ENCODE data around the gene PKP2. TPM values are rescaled to one million over a fixed set of nuclear protein-coding genes. Genes with fewer than 3 reads are reported as not detected.

Gene PKP2
- total and polyA plus RNA-seq, 2 experiments from 2014 or later = 0.21 to 0.22 TPM

DNA sequence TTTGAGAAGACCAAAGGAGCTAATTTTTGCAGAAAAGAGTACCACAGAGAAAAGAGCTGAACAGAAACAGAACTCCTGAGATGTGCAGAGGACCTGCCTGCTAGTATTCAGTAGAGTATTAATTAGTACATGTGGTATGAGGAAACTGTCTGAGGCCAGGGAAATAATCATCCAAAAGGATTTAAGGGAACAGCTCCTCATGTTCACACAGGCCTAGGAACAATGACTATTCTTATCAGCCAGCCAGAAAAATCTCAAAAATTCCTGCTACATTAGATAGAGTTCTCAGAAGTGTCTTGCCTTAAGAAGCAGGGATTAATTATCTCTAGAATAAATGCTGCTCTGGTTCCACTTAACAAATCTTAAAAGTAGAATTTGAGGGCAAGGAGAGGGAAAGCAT, 36.4 kb downstream of the PKP2 start:
- DNase-seq = no peak
- Histone ChIP-seq H3K36me3 (ENCODE audit: low read depth) (no peaks in the 10 kb centered on the region), H2AFZ (no peak overlapping the region), H3K4me1 (ENCODE audit: insufficient read depth) (no peaks in the 10 kb centered on the region), H3K9ac (no peak overlapping the region), H3F3A (ENCODE audit: insufficient read depth) (no peaks in the 10 kb centered on the region), H3K9me3 (ENCODE audit: low read depth) (no peaks in the 10 kb centered on the region), H3K27me3 (replicated peaks; ENCODE audit: insufficient read depth) (no peaks in the 10 kb centered on the region), H3K9me2 (ENCODE audit: insufficient read depth) (no peaks in the 10 kb centered on the region), H3K27ac (no peak overlapping the region), H4K20me1 (ENCODE audit: insufficient read depth) (no peaks in the 10 kb centered on the region), H3K4me2 (ENCODE audit: unreplicated experiment) (no peak overlapping the region), H3K79me2 (ENCODE audit: insufficient read depth) (no peaks in the 10 kb centered on the region), H3K4me3 (no peak overlapping the region)
- TF ChIP-seq EZH2 (IDR thresholded peaks at IDR 0.05; ENCODE audit: insufficient read depth, poor library complexity, severe bottlenecking) (no peak), EZH2phosphoT487 (IDR thresholded peaks at IDR 0.05; ENCODE audit: insufficient read depth, low read depth) (no peak)
- in situ Hi-C loops (cut with MboI) = no loop called here

GRCh38 chr12:32859389-32859788, 37.2 kb downstream of the PKP2 start:
- no peaks in the 10 kb centered on the region for H3K9me3 ChIP-seq (ENCODE audit: low read depth)
- no peaks in the 10 kb centered on the region for H3K79me2 ChIP-seq (ENCODE audit: insufficient read depth)
- TF ChIP-seq EZH2 (IDR thresholded peaks at IDR 0.05; ENCODE audit: insufficient read depth, poor library complexity, severe bottlenecking) (no peak), EZH2phosphoT487 (IDR thresholded peaks at IDR 0.05; ENCODE audit: insufficient read depth, low read depth) (no peak)
- no peaks in the 10 kb centered on the region for H4K20me1 ChIP-seq (ENCODE audit: insufficient read depth)
- H3K27me3 ChIP-seq (replicated peaks; ENCODE audit: insufficient read depth) = no peaks in the 10 kb centered on the region
- in situ Hi-C loops (cut with MboI) = no loop called here
- H2AFZ ChIP-seq = no peak overlapping the region
- H3K4me2 ChIP-seq (ENCODE audit: unreplicated experiment) = no peak overlapping the region
- no peak overlapping the region for H3K4me3 ChIP-seq
- no peaks in the 10 kb centered on the region for H3K9me2 ChIP-seq (ENCODE audit: insufficient read depth)
- no peaks in the 10 kb centered on the region for H3F3A ChIP-seq (ENCODE audit: insufficient read depth)
- DNase-seq = no peak
- H3K4me1 ChIP-seq (ENCODE audit: insufficient read depth) = no peaks in the 10 kb centered on the region
- no peak overlapping the region for H3K27ac ChIP-seq
- no peaks in the 10 kb centered on the region for H3K36me3 ChIP-seq (ENCODE audit: low read depth)
- no peak overlapping the region for H3K9ac ChIP-seq
- WGBS, 2 experiments (ENCODE audit: low coverage in 1 of 2, low lambda C conversion rate in 2 of 2, missing lambda C conversion rate in 2 of 2) = 6 to 8% methylated on average over 1 of the region's 1 CpG

- H3K79me2 ChIP-seq (ENCODE audit: insufficient read depth) = no peaks in the 10 kb centered on the region
- DNase-seq = no peak
- no peaks in the 10 kb centered on the region for H3K36me3 ChIP-seq (ENCODE audit: low read depth)
- 11 to 14% methylated on average over 1 of the region's 1 CpG for WGBS, 2 experiments (ENCODE audit: low coverage in 1 of 2, low lambda C conversion rate in 2 of 2, missing lambda C conversion rate in 2 of 2)
- H3K4me1 ChIP-seq (ENCODE audit: insufficient read depth) = no peaks in the 10 kb centered on the region
- TF ChIP-seq EZH2phosphoT487 (IDR thresholded peaks at IDR 0.05; ENCODE audit: insufficient read depth, low read depth) (no peak), EZH2 (IDR thresholded peaks at IDR 0.05; ENCODE audit: insufficient read depth, poor library complexity, severe bottlenecking) (no peak)
- H3K9ac ChIP-seq = no peak overlapping the region
- H3K9me3 ChIP-seq (ENCODE audit: low read depth) = no peaks in the 10 kb centered on the region
- H3K4me2 ChIP-seq (ENCODE audit: unreplicated experiment) = no peak overlapping the region
- no peaks in the 10 kb centered on the region for H3F3A ChIP-seq (ENCODE audit: insufficient read depth)
- in situ Hi-C loops (cut with MboI) = no loop called here
- no peak overlapping the region for H3K27ac ChIP-seq
- no peaks in the 10 kb centered on the region for H4K20me1 ChIP-seq (ENCODE audit: insufficient read depth)
- no peaks in the 10 kb centered on the region for H3K9me2 ChIP-seq (ENCODE audit: insufficient read depth)
- no peak overlapping the region for H3K4me3 ChIP-seq
- H2AFZ ChIP-seq = no peak overlapping the region
- no peaks in the 10 kb centered on the region for H3K27me3 ChIP-seq (replicated peaks; ENCODE audit: insufficient read depth)
Measured at GRCh38 chr12:32854716-32855115, 41.9 kb downstream of the PKP2 start.

GRCh38 chr12:32854097-32854496, 42.5 kb downstream of the PKP2 start:
- no peaks in the 10 kb centered on the region for H3K79me2 ChIP-seq (ENCODE audit: insufficient read depth)
- no peak overlapping the region for H3K27ac ChIP-seq
- H3K27me3 ChIP-seq (replicated peaks; ENCODE audit: insufficient read depth) = no peaks in the 10 kb centered on the region
- H3K36me3 ChIP-seq (ENCODE audit: low read depth) = no peaks in the 10 kb centered on the region
- H3K9ac ChIP-seq = no peak overlapping the region
- 41 to 43% methylated on average over 4 of the region's 4 CpGs for WGBS, 2 experiments (ENCODE audit: low coverage in 1 of 2, low lambda C conversion rate in 2 of 2, missing lambda C conversion rate in 2 of 2)
- H2AFZ ChIP-seq = no peak overlapping the region
- no peaks in the 10 kb centered on the region for H4K20me1 ChIP-seq (ENCODE audit: insufficient read depth)
- no peak overlapping the region for H3K4me2 ChIP-seq (ENCODE audit: unreplicated experiment)
- no peaks in the 10 kb centered on the region for H3K4me1 ChIP-seq (ENCODE audit: insufficient read depth)
- H3K9me3 ChIP-seq (ENCODE audit: low read depth) = no peaks in the 10 kb centered on the region
- H3K9me2 ChIP-seq (ENCODE audit: insufficient read depth) = no peaks in the 10 kb centered on the region
- H3K4me3 ChIP-seq = no peak overlapping the region
- no peak for DNase-seq
- H3F3A ChIP-seq (ENCODE audit: insufficient read depth) = no peaks in the 10 kb centered on the region
- no peak for TF ChIP-seq EZH2phosphoT487 (IDR thresholded peaks at IDR 0.05; ENCODE audit: insufficient read depth, low read depth)
- in situ Hi-C loops (cut with MboI) = no loop called here

GRCh38 chr12:32847287-32847686, 49.3 kb downstream of the PKP2 start:
- no peaks in the 10 kb centered on the region for H3K79me2 ChIP-seq (ENCODE audit: insufficient read depth)
- TF ChIP-seq EZH2 (IDR thresholded peaks at IDR 0.05; ENCODE audit: insufficient read depth, poor library complexity, severe bottlenecking) (no peak), EZH2phosphoT487 (IDR thresholded peaks at IDR 0.05; ENCODE audit: insufficient read depth, low read depth) (no peak)
- H2AFZ ChIP-seq = no peak overlapping the region
- no peaks in the 10 kb centered on the region for H3K4me1 ChIP-seq (ENCODE audit: insufficient read depth)
- no peaks in the 10 kb centered on the region for H4K20me1 ChIP-seq (ENCODE audit: insufficient read depth)
- in situ Hi-C loops (cut with MboI) = no loop called here
- 45 to 56% methylated on average over 6 of the region's 6 CpGs for WGBS, 2 experiments (ENCODE audit: low coverage in 1 of 2, low lambda C conversion rate in 2 of 2, missing lambda C conversion rate in 2 of 2)
- H3K9me2 ChIP-seq (ENCODE audit: insufficient read depth) = no peaks in the 10 kb centered on the region
- H3F3A ChIP-seq (ENCODE audit: insufficient read depth) = no peaks in the 10 kb centered on the region
- no peak for DNase-seq
- H3K9me3 ChIP-seq (ENCODE audit: low read depth) = no peaks in the 10 kb centered on the region
- no peak overlapping the region for H3K27ac ChIP-seq
- no peaks in the 10 kb centered on the region for H3K36me3 ChIP-seq (ENCODE audit: low read depth)
- H3K27me3 ChIP-seq (replicated peaks; ENCODE audit: insufficient read depth) = no peaks in the 10 kb centered on the region
- no peak overlapping the region for H3K4me2 ChIP-seq (ENCODE audit: unreplicated experiment)
- no peak overlapping the region for H3K9ac ChIP-seq
- no peak overlapping the region for H3K4me3 ChIP-seq
